ENCODE results near the gene WDR18. TPM values are rescaled to one million over a fixed set of nuclear protein-coding genes. Genes with fewer than 3 reads are reported as not detected.
A peak's percentile ranks its signal among the peaks of the same experiment; 100 is the strongest.

WDR18 gene, protein sequence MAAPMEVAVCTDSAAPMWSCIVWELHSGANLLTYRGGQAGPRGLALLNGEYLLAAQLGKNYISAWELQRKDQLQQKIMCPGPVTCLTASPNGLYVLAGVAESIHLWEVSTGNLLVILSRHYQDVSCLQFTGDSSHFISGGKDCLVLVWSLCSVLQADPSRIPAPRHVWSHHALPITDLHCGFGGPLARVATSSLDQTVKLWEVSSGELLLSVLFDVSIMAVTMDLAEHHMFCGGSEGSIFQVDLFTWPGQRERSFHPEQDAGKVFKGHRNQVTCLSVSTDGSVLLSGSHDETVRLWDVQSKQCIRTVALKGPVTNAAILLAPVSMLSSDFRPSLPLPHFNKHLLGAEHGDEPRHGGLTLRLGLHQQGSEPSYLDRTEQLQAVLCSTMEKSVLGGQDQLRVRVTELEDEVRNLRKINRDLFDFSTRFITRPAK
- total RNA-seq, result 10 to 100 TPM; 12.3 to 26.2 (median 19.0) TPM
- polyA plus RNA-seq, result 10 to 100 TPM; 75.1 to 84.8 TPM

DNA sequence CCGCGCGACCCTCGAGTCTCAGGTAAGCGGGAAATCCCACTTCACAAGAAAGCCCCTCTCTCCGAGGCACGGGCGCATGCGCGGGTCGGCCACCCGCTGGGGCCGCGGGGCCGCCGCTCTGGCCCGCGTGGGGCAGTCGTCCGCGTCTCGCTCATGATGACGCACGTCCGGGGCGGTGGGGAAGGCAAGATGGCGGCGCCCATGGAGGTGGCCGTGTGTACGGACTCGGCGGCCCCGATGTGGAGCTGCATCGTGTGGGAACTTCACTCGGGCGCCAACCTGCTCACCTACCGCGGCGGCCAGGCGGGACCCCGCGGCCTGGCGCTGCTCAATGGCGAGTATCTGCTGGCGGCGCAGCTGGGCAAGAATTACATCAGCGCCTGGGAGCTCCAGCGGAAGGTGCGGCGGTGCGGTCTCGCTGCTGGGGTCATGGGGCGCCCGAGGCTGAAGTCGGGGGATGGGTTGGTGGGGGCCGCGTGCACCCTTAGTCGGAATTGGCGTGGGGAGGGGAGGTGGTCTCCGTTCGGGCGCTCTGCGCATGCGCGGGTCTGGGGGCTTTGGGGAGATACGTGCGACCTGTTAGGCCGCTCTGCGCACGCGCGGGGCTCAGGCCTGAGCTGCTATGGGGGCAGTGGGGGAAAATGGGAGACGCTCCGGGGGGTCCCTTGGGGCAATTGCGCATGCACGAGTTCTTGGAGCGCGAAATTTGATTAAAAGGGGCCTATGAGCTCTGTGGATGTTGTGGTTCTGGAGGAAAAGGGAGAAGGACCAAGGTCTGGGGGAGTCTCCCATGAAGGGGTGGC lies at the start of gene WDR18:
Gene WDR18, plus strand, starts transcription at position 181 of the 803 bp plus-strand sequence. Its CDS starts 9 bp downstream, at position 190.
- H3K9me3 ChIP-seq, result no peaks in the 10 kb centered on the region
- H3K4me1 ChIP-seq, result peaks cover 0 to 15% (median 4%) of the 10 kb centered on the region in 3 donors
- peak within 1 kb of the TSS; percentile 65 to 81 (median 71) for H3K27ac ChIP-seq
- no peaks in the 10 kb centered on the region for H3K36me3 ChIP-seq
- ATAC-seq (peak; percentile 93 to 96 (median 96)), FAIRE-seq (no peak), DNase-seq (peak; percentile 91 to 98 (median 94))
- intact Hi-C loops (cut with DNase I), result loop anchor here in 2 of 3 donors (10.0 kb wide), 3 partner anchors 60 to 220 kb away; partner anchors contain the start of gene ARID3A (in 1 of the 2)
- H3K27me3 ChIP-seq, result no peaks in the 10 kb centered on the region
- 1% methylated on average over 75 to 78 of the region's 78 CpGs for WGBS, 2 donors
- H3K4me3 ChIP-seq, result peak within 1 kb of the TSS; percentile 76 to 96 (median 91)
- TF ChIP-seq, protein P1, sequence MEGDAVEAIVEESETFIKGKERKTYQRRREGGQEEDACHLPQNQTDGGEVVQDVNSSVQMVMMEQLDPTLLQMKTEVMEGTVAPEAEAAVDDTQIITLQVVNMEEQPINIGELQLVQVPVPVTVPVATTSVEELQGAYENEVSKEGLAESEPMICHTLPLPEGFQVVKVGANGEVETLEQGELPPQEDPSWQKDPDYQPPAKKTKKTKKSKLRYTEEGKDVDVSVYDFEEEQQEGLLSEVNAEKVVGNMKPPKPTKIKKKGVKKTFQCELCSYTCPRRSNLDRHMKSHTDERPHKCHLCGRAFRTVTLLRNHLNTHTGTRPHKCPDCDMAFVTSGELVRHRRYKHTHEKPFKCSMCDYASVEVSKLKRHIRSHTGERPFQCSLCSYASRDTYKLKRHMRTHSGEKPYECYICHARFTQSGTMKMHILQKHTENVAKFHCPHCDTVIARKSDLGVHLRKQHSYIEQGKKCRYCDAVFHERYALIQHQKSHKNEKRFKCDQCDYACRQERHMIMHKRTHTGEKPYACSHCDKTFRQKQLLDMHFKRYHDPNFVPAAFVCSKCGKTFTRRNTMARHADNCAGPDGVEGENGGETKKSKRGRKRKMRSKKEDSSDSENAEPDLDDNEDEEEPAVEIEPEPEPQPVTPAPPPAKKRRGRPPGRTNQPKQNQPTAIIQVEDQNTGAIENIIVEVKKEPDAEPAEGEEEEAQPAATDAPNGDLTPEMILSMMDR (IDR thresholded peaks at IDR 0.05), result peak in 1 of 4 donors; percentile 20

DNA sequence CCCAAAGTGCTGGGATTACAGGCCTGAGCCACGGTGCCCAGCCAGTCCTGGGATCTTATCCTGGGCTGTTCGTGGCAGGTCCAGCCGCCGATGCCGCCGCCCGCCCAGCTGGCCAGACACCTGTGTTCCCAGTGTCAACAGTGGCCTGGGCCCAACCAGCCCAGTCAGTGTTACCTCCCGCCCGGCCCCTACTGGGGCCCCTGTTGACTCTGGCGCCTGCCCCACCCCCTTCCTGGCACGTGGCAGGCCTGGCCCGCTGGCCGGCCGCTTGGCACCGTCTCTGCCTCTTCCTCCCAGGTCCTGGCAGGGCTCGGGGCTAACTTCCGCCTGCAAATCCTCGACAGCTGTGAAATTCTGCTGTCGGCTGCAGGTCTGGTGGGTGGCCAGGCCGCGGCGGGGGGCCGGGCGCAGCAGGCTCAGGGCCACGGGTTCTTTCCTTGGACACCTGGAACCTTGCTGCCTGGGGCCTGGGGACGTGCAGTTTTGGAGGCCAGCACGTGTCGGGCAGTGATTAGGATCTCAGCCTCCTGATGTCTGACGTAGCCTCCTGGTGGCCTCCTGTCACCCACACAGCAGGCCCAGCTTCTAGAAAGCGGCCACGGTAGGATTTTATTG lies 49.2 kb upstream of the WDR18 start:
- Histone ChIP-seq H3K27me3 (no peaks in the 10 kb centered on the region), H3K4me3 (no peak overlapping the region), H3K4me1 (peaks cover 22 to 40% (median 35%) of the 10 kb centered on the region in 3 donors), H3K36me3 (no peaks in the 10 kb centered on the region), H3K9me3 (no peaks in the 10 kb centered on the region), H3K27ac (peak overlapping the region; percentile 67 to 76 (median 70))
- ATAC-seq (peak; percentile 95 to 97 (median 96)), DNase-seq (peak; percentile 96 to 99 (median 98)), FAIRE-seq (no peak)
- 2 to 3% methylated on average over 31 of the region's 31 CpGs for WGBS, 2 donors
- intact Hi-C loops (cut with DNase I), result no loop called here
- TF ChIP-seq, protein P1 (IDR thresholded peaks at IDR 0.05), result no peak

DNA sequence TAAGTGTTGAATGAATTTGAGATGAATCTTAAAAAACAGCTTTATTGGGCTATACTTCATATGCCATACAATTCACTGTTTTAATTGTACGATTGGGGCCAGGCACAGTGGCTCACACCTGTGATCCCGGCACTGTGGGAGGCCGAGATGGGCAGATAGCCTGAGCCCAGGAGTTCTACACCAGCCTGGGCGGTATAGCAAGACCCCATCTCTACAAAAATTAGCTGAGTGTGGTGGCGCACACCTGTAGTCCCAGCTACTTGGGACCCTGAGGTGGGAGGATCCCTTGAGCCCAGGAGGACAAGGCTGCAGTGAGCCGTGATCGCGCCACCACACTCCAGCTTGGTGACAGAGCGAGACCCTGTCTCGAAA lies 48.0 kb upstream of the WDR18 start:
- Histone ChIP-seq H3K9me3 (no peaks in the 10 kb centered on the region), H3K27ac (no peak overlapping the region), H3K4me3 (no peak overlapping the region), H3K4me1 (peaks cover 30 to 49% (median 37%) of the 10 kb centered on the region in 3 donors), H3K36me3 (no peaks in the 10 kb centered on the region), H3K27me3 (no peaks in the 10 kb centered on the region)
- no peak for FAIRE-seq
- ATAC-seq, result no peak
- WGBS, 2 donors, result 95% methylated on average over 10 of the region's 10 CpGs
- TF ChIP-seq, protein P1 (IDR thresholded peaks at IDR 0.05), result no peak
- DNase-seq, result no peak
- intact Hi-C loops (cut with DNase I), result no loop called here

DNA sequence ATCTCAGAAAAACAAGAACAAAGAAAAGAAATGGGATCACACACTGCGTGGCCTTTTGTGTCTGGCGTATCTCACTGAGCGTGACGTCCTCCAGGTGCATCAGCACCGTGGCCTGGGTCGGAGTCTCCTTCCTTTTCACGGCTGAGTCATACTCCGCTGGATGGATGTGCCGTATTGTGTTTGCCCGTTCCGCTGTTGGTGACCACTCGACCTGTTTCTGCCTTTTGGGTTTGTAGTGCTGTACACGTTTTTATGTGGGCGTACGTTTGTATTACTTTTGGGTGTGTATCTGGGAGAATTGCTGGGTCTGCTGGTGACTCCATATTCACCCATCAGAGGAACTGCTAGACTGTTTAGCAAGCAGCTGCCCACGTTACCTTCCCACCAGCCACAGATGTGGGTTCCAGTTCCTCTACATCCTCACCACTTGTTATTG lies 46.9 kb upstream of the WDR18 start:
- no peak overlapping the region for H3K4me3 ChIP-seq
- intact Hi-C loops (cut with DNase I), result no loop called here
- H3K27ac ChIP-seq, result no peak overlapping the region
- DNase-seq (no peak), ATAC-seq (no peak), FAIRE-seq (no peak)
- no peaks in the 10 kb centered on the region for H3K27me3 ChIP-seq
- TF ChIP-seq, protein P1 (IDR thresholded peaks at IDR 0.05), result no peak
- peaks cover 32 to 58% (median 41%) of the 10 kb centered on the region in 3 donors for H3K4me1 ChIP-seq
- H3K9me3 ChIP-seq, result no peaks in the 10 kb centered on the region
- no peaks in the 10 kb centered on the region for H3K36me3 ChIP-seq
- WGBS, 2 donors, result 94% methylated on average over 16 of the region's 16 CpGs
